RWPE2 (cell line): ENCODE measurements around the gene NKD1.

ENCODE experiments used
- ATAC-seq: fragments of 200-7000 bp; cut with Tn5 transposase; 3 replicates; pipeline ENCODE4 v1.9.1; 2021; ENCODE audit warnings: low read depth
- DNase-seq: peaks from one replicate; pipeline ENCODE4 v3.0.0-alpha.2; 2020; ENCODE audit warnings: low spot score
- H3K27ac ChIP-seq: fragments of 450-650 bp; 2 replicates; pipeline ENCODE4 v1.5.1; 2017; ENCODE audit warnings: mild to moderate bottlenecking; ENCODE audit not compliant: poor library complexity, severe bottlenecking
- H3K27me3 ChIP-seq: fragments of 250-450 bp; sonication (Bioruptor Pico); 2 replicates; pipeline ENCODE4 v1.5.1; 2021; ENCODE audit warnings: mild to moderate bottlenecking, moderate library complexity; ENCODE audit not compliant: insufficient read depth, poor library complexity, severe bottlenecking
- H3K36me3 ChIP-seq: fragments of 250-450 bp; sonication (Bioruptor Pico); 2 replicates; pipeline ENCODE4 v1.5.1; 2020; ENCODE audit warnings: low read depth, mild to moderate bottlenecking, moderate library complexity
- H3K4me1 ChIP-seq: fragments of 250-450 bp; sonication (Bioruptor Pico); 2 replicates; pipeline ENCODE4 v1.5.1; 2021; ENCODE audit warnings: mild to moderate bottlenecking, moderate library complexity; ENCODE audit not compliant: insufficient read depth, poor library complexity, severe bottlenecking
- H3K4me3 ChIP-seq: fragments of 250-450 bp; sonication (Bioruptor Pico); 2 replicates; pipeline ENCODE4 v1.5.1; 2021; ENCODE audit warnings: mild to moderate bottlenecking, moderate library complexity; ENCODE audit not compliant: severe bottlenecking
- H3K9me3 ChIP-seq: fragments of 250-450 bp; sonication (Bioruptor Pico); 2 replicates; pipeline ENCODE4 v1.5.1; 2021; ENCODE audit warnings: mild to moderate bottlenecking, moderate library complexity; ENCODE audit not compliant: severe bottlenecking
- TF ChIP-seq, protein P1 (sequence below): fragments of 450-650 bp; IDR thresholded peaks from one replicate; pipeline ENCODE4 v1.5.1; 2017; ENCODE audit warnings: mild to moderate bottlenecking, moderate library complexity; ENCODE audit not compliant: poor library complexity, severe bottlenecking

NKD1 gene

DNA sequence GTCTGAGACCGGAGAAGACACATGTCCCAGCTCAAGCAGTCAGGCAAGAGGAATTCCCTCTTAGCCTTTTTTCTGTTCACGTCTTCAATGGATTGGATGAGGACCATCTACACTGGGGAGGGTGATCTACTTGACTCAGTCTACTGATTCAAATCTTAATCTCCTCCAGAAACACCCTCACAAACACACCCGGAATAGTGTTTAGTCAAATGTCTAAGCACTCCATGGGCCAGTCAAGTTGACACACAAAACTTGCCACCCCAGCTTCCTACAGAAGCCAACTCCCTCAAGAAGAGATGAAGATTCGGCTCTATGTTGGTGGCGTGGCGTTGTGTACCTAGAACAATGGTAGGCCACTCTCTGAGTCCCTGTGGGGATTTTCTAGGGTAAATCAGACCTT is 22.5 kb upstream of the NKD1 start:
- TF ChIP-seq, protein P1, sequence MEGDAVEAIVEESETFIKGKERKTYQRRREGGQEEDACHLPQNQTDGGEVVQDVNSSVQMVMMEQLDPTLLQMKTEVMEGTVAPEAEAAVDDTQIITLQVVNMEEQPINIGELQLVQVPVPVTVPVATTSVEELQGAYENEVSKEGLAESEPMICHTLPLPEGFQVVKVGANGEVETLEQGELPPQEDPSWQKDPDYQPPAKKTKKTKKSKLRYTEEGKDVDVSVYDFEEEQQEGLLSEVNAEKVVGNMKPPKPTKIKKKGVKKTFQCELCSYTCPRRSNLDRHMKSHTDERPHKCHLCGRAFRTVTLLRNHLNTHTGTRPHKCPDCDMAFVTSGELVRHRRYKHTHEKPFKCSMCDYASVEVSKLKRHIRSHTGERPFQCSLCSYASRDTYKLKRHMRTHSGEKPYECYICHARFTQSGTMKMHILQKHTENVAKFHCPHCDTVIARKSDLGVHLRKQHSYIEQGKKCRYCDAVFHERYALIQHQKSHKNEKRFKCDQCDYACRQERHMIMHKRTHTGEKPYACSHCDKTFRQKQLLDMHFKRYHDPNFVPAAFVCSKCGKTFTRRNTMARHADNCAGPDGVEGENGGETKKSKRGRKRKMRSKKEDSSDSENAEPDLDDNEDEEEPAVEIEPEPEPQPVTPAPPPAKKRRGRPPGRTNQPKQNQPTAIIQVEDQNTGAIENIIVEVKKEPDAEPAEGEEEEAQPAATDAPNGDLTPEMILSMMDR = no peak
- ATAC-seq (no peak), DNase-seq (no peak)
- H3K36me3 ChIP-seq = no peaks in the 10 kb centered on the region
- H3K4me1 ChIP-seq = peaks cover 4% of the 10 kb centered on the region
- no peaks in the 10 kb centered on the region for H3K27me3 ChIP-seq
- H3K27ac ChIP-seq = no peak overlapping the region
- H3K4me3 ChIP-seq = no peak overlapping the region
- H3K9me3 ChIP-seq = peaks cover 6% of the 10 kb centered on the region

- H3K4me3 ChIP-seq = no peak overlapping the region
- TF ChIP-seq, protein P1 = no peak
Observed at GRCh38 chr16:50526249-50526648, 21.9 kb upstream of the NKD1 start.

DNA sequence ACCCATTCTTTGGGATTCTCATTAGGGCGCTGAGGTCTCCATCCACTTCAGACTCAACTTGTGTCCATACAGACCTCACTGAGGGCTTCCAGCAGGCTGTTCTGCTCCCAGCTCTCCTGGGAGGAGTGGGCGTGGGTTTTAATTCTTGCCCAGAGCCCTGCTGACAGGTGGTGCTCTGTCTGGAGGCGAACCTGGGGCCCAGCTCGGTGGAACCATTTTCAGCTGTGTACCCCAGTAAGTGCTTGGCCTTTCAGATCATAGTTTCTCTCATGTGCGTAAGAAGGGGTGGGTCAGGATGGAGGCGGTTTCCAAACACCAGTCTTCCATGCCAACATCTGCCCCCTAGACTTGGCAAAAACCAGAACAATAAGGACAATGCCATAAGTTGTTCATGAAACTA is 21.4 kb upstream of the NKD1 start:
- TF ChIP-seq, protein P1 = no peak
- DNase-seq (no peak), ATAC-seq (no peak)
- Histone ChIP-seq H3K9me3 (peaks cover 6% of the 10 kb centered on the region), H3K27ac (no peak overlapping the region), H3K27me3 (no peaks in the 10 kb centered on the region), H3K36me3 (no peaks in the 10 kb centered on the region), H3K4me3 (no peak overlapping the region), H3K4me1 (peaks cover 10% of the 10 kb centered on the region)

More at GRCh38 chr16:50526249-50526648, 21.9 kb upstream of the NKD1 start:
- H3K27ac ChIP-seq = no peak overlapping the region
- no peaks in the 10 kb centered on the region for H3K27me3 ChIP-seq
- DNase-seq (no peak), ATAC-seq (no peak)
- no peaks in the 10 kb centered on the region for H3K36me3 ChIP-seq
- peaks cover 6% of the 10 kb centered on the region for H3K9me3 ChIP-seq
- H3K4me1 ChIP-seq = peaks cover 8% of the 10 kb centered on the region

GRCh38 chr16:50528820-50529219 is 19.4 kb upstream of the NKD1 start:
- H3K4me1 ChIP-seq = peaks cover 10% of the 10 kb centered on the region
- no peak overlapping the region for H3K27ac ChIP-seq
- H3K9me3 ChIP-seq = peaks cover 6% of the 10 kb centered on the region
- TF ChIP-seq, protein P1 = no peak
- H3K27me3 ChIP-seq = no peaks in the 10 kb centered on the region
- DNase-seq = no peak
- ATAC-seq = no peak
- H3K36me3 ChIP-seq = no peaks in the 10 kb centered on the region
- H3K4me3 ChIP-seq = no peak overlapping the region

- H3K36me3 ChIP-seq = no peaks in the 10 kb centered on the region
- DNase-seq (no peak), ATAC-seq (no peak)
- TF ChIP-seq, protein P1 = no peak
- peaks cover 6% of the 10 kb centered on the region for H3K9me3 ChIP-seq
- H3K4me1 ChIP-seq = peaks cover 10% of the 10 kb centered on the region
- no peak overlapping the region for H3K27ac ChIP-seq
- H3K4me3 ChIP-seq = no peak overlapping the region
- no peaks in the 10 kb centered on the region for H3K27me3 ChIP-seq
Observed at GRCh38 chr16:50529334-50529733, 18.9 kb upstream of the NKD1 start.
